ENCODE measurements around the gene SLC8A1.

Gene SLC8A1

GRCh38 chr2:40352041-40352702 is 99.7 kb downstream of the SLC8A1 start:
- DNase-seq (ENCODE audit: low spot score), result no peak

- DNase-seq (ENCODE audit: low spot score), result no peak
Measured at GRCh38 chr2:40348665-40349064, 103.2 kb downstream of the SLC8A1 start.

GRCh38 chr2:40348038-40348437 is 103.9 kb downstream of the SLC8A1 start:
- DNase-seq (ENCODE audit: low spot score), result no peak

- DNase-seq (ENCODE audit: low spot score), result no peak
Measured at GRCh38 chr2:40346535-40347354, 105.1 kb downstream of the SLC8A1 start.

DNA sequence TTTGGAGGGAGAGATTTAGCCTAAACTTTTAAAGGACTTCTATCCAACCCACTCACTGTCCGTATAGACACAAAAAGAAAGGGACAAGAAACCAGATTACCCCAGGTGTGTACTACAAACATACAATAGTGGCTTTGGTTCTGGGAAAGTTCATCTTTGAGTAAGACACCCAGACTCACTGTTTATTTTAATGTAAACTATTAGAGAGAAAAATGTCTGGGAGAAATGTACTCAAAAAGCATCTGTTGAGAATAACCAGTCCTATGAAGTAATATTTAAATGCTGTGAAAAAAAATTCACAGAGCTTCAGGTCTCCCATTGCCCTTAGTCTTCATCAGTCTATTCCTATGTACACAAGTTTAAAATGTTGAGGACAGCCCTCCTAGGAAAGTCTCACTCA is 107.5 kb downstream of the SLC8A1 start:
- no peak for DNase-seq (ENCODE audit: low spot score)

GRCh38 chr2:40343902-40344301 is 108.0 kb downstream of the SLC8A1 start:
- no peak for DNase-seq (ENCODE audit: low spot score)

GRCh38 chr2:40341198-40341597 is 110.7 kb downstream of the SLC8A1 start:
- DNase-seq (ENCODE audit: low spot score), result no peak

DNA sequence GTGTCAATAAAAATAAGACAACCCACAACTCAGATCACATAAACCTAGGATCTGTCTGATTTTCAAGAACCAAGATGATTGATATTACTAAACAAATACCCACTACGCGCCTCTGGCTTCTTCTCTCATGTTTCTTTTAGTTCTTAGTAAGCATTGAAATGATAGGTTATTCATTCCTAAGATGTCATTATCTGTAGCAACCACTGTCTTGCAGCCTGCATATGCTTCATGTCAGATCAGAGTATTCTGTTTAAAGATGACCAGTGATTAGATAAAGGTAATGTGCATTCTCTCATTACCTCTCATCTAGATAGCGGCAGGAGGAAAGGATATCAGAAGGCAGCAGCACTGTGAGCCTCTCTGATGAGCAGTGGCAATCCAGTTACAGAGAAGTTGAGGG is 112.9 kb downstream of the SLC8A1 start:
- no peak for DNase-seq (ENCODE audit: low spot score)

- no peak for DNase-seq (ENCODE audit: low spot score)
Measured at GRCh38 chr2:40332191-40332826, 119.6 kb downstream of the SLC8A1 start.

DNA sequence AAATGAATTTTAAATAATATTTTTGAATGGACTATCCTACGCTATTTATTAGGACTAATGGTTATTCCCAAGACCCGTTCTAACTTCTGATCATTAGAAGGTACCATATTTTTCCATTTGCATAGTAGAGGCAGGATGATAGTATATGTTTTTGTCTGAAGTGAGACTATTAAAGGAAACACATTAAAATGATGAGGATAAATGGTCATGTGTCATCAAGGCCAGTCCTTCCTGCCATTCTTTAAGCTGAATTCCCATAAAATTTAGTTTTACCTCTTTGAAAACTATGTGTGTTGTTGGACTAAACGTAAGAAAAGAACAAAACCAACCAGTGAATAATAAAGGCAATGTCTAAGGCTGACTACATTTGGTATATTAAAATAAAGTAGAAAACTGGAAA is 121.8 kb downstream of the SLC8A1 start:
- DNase-seq (ENCODE audit: low spot score), result no peak

DNA sequence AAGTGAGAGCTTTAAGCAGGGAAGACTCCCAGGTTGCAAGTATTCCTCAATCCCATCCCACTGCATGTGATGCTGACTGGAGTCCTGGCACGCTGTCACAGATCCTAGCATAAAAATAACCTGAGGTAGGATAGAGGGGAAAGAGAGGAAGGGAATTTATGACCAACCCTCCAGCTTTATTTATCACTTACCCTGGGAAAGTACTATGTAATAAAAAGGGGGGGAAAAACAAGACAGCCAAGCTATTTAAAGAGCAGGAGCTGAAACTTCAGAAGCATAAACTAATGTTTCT is 122.2 kb downstream of the SLC8A1 start:
- DNase-seq (ENCODE audit: low spot score), result no peak

- DNase-seq (ENCODE audit: low spot score), result no peak
Measured at GRCh38 chr2:40325116-40325515, 126.8 kb downstream of the SLC8A1 start.

GRCh38 chr2:40324656-40325055 is 127.2 kb downstream of the SLC8A1 start:
- DNase-seq (ENCODE audit: low spot score), result no peak

DNA sequence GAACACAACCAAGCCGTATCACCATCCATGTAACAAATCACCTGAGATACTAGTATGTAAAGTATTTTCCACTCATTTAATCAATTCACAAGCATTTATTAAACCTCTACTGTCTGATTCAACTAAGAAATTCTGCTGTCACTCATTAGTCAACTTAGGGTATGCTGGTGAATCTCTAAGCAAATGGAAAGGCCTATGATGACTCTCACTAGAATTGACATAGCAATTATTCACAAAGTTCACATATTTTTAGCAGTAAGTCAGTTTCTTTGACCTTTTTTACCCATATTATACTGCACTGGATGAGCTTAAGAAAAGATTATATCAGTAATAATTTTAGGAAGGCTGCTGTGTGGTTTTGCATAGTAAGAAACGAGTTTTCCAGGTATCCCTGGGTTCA is 130.1 kb downstream of the SLC8A1 start:
- DNase-seq (ENCODE audit: low spot score), result no peak

- no peak for DNase-seq (ENCODE audit: low spot score)
Measured at GRCh38 chr2:40321016-40321623, 130.8 kb downstream of the SLC8A1 start.

- DNase-seq (ENCODE audit: low spot score), result no peak
Measured at GRCh38 chr2:40318921-40319320, 133.0 kb downstream of the SLC8A1 start.

DNA sequence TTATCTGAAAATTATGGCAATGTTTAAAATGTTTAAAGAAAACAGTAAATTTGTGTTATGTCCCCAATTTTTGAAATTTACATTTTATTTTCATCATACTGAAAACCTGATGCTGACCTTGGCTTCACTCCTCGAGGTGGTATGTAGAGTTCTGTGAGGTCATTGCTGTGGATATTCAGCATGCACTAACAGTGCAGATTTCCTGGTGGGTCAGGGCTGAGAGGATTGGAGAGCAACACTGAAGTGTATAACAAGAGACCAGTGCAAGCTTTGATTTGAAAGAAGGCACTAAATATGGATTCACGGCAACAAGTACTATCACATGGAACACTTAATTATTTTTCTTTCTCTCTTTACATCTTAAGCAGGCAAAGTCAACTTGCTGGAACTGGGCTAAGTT is 134.1 kb downstream of the SLC8A1 start:
- DNase-seq (ENCODE audit: low spot score), result no peak

- no peak for DNase-seq (ENCODE audit: low spot score)
Measured at GRCh38 chr2:40317046-40317445, 134.8 kb downstream of the SLC8A1 start.

GRCh38 chr2:40316620-40317019 is 135.3 kb downstream of the SLC8A1 start:
- DNase-seq (ENCODE audit: low spot score), result no peak

GRCh38 chr2:40315683-40316082 is 136.2 kb downstream of the SLC8A1 start:
- no peak for DNase-seq (ENCODE audit: low spot score)

- no peak for DNase-seq (ENCODE audit: low spot score)
Measured at GRCh38 chr2:40311026-40311425, 140.9 kb downstream of the SLC8A1 start.

GRCh38 chr2:40310303-40310702 is 141.6 kb downstream of the SLC8A1 start:
- no peak for DNase-seq (ENCODE audit: low spot score)

DNA sequence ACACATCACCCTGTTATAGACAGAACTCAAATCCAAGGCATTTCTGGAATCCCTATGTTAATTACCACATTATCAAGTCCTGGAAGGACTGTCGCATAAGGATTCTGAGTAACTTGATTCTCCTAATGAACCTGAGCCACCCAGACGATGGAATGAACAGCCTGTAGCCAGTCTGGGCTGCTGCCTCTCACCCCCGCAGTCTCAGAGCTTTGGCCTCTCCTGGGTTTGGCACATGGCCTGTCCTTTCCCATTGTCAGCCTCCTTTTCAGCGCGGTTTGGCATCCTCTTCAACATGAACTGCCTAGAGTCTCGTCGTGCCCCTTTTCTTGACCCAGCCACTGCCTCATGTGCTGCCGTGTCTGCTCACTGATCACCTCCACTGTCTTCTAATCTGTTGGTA is 147.6 kb downstream of the SLC8A1 start:
- no peak for DNase-seq (ENCODE audit: low spot score)

Measured in ecto neural progenitor cell (in vitro differentiated cells).